ENCODE data around the gene OR10A4. TPM values are rescaled to one million over a fixed set of nuclear protein-coding genes. Genes with fewer than 3 reads are reported as not detected.

The OR10A4 gene
- total and polyA plus RNA-seq, 2 donors (not counting 3 experiments of a cell fraction or from before 2014, with no cell fraction given) = not detected

DNA sequence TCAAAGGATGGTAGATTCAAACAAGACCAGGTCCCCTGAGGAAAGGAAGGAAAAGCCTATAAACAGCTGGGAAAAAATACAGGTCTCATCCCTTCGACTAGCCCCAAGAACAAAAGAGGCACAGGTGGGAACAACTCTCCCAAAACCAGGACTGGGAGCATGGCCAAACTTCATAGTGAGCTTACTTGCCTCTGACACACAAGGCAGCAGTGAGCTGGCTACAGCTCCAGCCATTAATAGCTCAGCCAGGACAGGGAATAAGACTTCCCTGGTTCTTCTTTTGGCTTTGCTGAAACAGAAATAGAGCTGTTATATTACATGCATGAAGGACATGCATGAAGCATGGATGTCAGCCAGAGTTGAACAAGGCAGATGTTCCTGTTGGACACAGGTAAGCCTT is 13.5 kb upstream of the OR10A4 start, which contains the start of gene OR10A2:
TSS of gene OR10A2 (plus strand) at position 97 of the 400 bp plus-strand sequence. CDS start 6,698 bp downstream, outside the sequence.
- no peak for TF ChIP-seq EZH2 (IDR thresholded peaks at IDR 0.05; ENCODE audit: borderline replicate concordance, low read depth, low read length, severe bottlenecking)
- Histone ChIP-seq H4K20me1 (replicated peaks; ENCODE audit: control insufficient read depth, extremely low read depth, insufficient read depth, low read length) (no peaks in the 10 kb centered on the region), H3K9ac (replicated peaks; ENCODE audit: extremely low read depth, insufficient read depth, low read length) (no peak within 1 kb of the TSS), H2AFZ (ENCODE audit: low read depth, low read length) (no peak within 1 kb of the TSS), H3K4me2 (ENCODE audit: insufficient read depth, low read length) (no peak within 1 kb of the TSS), H3K36me3 (ENCODE audit: control insufficient read depth in 2 of 2, extremely low read depth in 1 of 2, insufficient read depth in 2 of 2, low read length in 2 of 2) (no peaks in the 10 kb centered on the region), H3K27ac (ENCODE audit: insufficient read depth, low read depth, low read length) (no peak within 1 kb of the TSS), H3K9me3 (replicated peaks; ENCODE audit: control insufficient read depth, insufficient read depth, low read length) (no peaks in the 10 kb centered on the region), H3K4me1 (ENCODE audit: control insufficient read depth, extremely low read depth, insufficient read depth, low read length) (no peaks in the 10 kb centered on the region), H3K4me3 (replicated peaks in 1 of 3; ENCODE audit: insufficient read depth in 1 of 3, low read depth in 1 of 3, low read length in 3 of 3) (no peak within 1 kb of the TSS), H3K79me2 (ENCODE audit: control insufficient read depth, insufficient read depth, low read length) (no peaks in the 10 kb centered on the region), H3K9me1 (replicated peaks; ENCODE audit: control insufficient read depth, extremely low read depth, insufficient read depth, low read length) (no peaks in the 10 kb centered on the region), H3K27me3 (ENCODE audit: control insufficient read depth in 2 of 2, insufficient read depth in 2 of 2, low read length in 2 of 2) (peaks cover 0 to 1% of the 10 kb centered on the region in 2 experiments)
- intact Hi-C loops (cut with micrococcal nuclease) (no loop called here), dilution Hi-C loops (cut with MboI; ENCODE audit: extremely low pct_ligation_motif_present, low sequenced_read_pairs) (no loop called here)
- ChIA-PET POLR2A (no interaction called here), CTCF (interaction anchor here (0.6 to 2.7 kb wide), 4 partner anchors 9 to 573 kb away, joined by 3 to 13 read pairs (median 4); partner anchors contain the start of gene OR10A5)
- FAIRE-seq (no peak), DNase-seq (ENCODE audit: low read depth, low spot score) (no peak)
- BruUV-seq (replicated peaks) = no TSS peak

DNA sequence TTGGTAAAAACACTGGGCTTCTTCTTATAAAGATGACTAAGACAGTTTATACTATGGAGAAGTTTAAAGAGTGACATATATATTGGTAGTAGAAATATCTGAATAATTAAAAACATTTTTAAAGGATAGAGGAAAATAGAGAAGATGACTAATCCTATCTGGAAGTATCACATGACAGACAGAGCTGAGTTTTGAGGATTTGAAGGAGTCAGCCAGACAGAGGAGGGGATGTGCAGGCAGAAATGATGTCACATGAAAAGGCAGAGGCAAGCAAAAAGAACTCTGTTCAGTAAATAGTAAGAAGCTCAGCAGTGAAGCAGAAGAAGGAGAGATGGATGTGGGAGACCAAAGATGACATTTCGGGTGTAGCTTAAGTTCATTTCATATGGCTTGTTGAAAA is 12.0 kb upstream of the OR10A4 start:
- ChIA-PET POLR2A (no interaction called here), CTCF (interaction anchor here (0.5 to 2.7 kb wide), 4 partner anchors 10 to 1870 kb away, joined by 3 to 13 read pairs (median 5); no protein-coding TSS in a partner anchor)
- intact Hi-C loops (cut with micrococcal nuclease) (no loop called here), dilution Hi-C loops (cut with MboI; ENCODE audit: extremely low pct_ligation_motif_present, low sequenced_read_pairs) (no loop called here)
- Histone ChIP-seq H3K4me1 (ENCODE audit: control insufficient read depth, extremely low read depth, insufficient read depth, low read length) (no peaks in the 10 kb centered on the region), H4K20me1 (replicated peaks; ENCODE audit: control insufficient read depth, extremely low read depth, insufficient read depth, low read length) (no peaks in the 10 kb centered on the region), H3K79me2 (ENCODE audit: control insufficient read depth, insufficient read depth, low read length) (no peaks in the 10 kb centered on the region), H3K4me3 (replicated peaks in 1 of 3; ENCODE audit: insufficient read depth in 1 of 3, low read depth in 1 of 3, low read length in 3 of 3) (no peak overlapping the region), H3K4me2 (ENCODE audit: insufficient read depth, low read length) (no peak overlapping the region), H3K9me1 (replicated peaks; ENCODE audit: control insufficient read depth, extremely low read depth, insufficient read depth, low read length) (no peaks in the 10 kb centered on the region), H3K36me3 (ENCODE audit: control insufficient read depth in 2 of 2, extremely low read depth in 1 of 2, insufficient read depth in 2 of 2, low read length in 2 of 2) (no peaks in the 10 kb centered on the region), H3K9ac (replicated peaks; ENCODE audit: extremely low read depth, insufficient read depth, low read length) (no peak overlapping the region), H3K27me3 (ENCODE audit: control insufficient read depth in 2 of 2, insufficient read depth in 2 of 2, low read length in 2 of 2) (peaks cover 0 to 1% of the 10 kb centered on the region in 2 experiments), H2AFZ (ENCODE audit: low read depth, low read length) (no peak overlapping the region), H3K27ac (ENCODE audit: insufficient read depth, low read depth, low read length) (no peak overlapping the region), H3K9me3 (replicated peaks; ENCODE audit: control insufficient read depth, insufficient read depth, low read length) (no peaks in the 10 kb centered on the region)
- TF ChIP-seq EZH2 (IDR thresholded peaks at IDR 0.05; ENCODE audit: borderline replicate concordance, low read depth, low read length, severe bottlenecking) = no peak
- TF ChIP-seq, protein P1, sequence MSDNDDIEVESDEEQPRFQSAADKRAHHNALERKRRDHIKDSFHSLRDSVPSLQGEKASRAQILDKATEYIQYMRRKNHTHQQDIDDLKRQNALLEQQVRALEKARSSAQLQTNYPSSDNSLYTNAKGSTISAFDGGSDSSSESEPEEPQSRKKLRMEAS (IDR thresholded peaks at IDR 0.05; ENCODE audit: insufficient read depth, insufficient read length) = no peak
- no peak for TF ChIP-seq POLR2AphosphoS5 (IDR thresholded peaks at IDR 0.05; ENCODE audit: insufficient read depth, low read depth, low read length)
- no peak for TF ChIP-seq CTCF (IDR thresholded peaks at IDR 0.05; ENCODE audit: extremely low read depth in 1 of 2, insufficient read depth in 1 of 2, low read depth in 1 of 2, low read length in 2 of 2)
- TF ChIP-seq GATA2 (IDR thresholded peaks at IDR 0.05; ENCODE audit: insufficient read depth, insufficient read length, low read depth, low read length) = no peak
- TF ChIP-seq JUN (IDR thresholded peaks at IDR 0.05; ENCODE audit: borderline replicate concordance, insufficient read depth, insufficient read length, low read depth) = no peak
- no peak for TF ChIP-seq MYC (IDR thresholded peaks at IDR 0.05; ENCODE audit: low read depth, low read length)
- no peak for TF ChIP-seq POLR2A (IDR thresholded peaks at IDR 0.05; ENCODE audit: low read depth, low read length)
- TF ChIP-seq FOS (IDR thresholded peaks at IDR 0.05; ENCODE audit: borderline replicate concordance, insufficient read depth, low read length) = no peak
- DNase-seq (ENCODE audit: low read depth, low spot score) (no peak), FAIRE-seq (no peak)
- no TSS peak for BruUV-seq (replicated peaks)
